Osteocyte (in vitro differentiated cells): ENCODE results near the gene SLC25A1. TPM values are rescaled to one million over a fixed set of nuclear protein-coding genes. Genes with fewer than 3 reads are reported as not detected.

Source experiments
- DNase-seq: peaks from one replicate; pipeline ENCODE4 v3.0.0; 2021; ENCODE audit warnings: mixed read lengths; ENCODE audit not compliant: unreplicated experiment; ENCODE audit errors: extremely low spot score
- H3K27ac Mint-ChIP-seq: one replicate; pipeline ENCODE4 v1.8.0; 2021; ENCODE audit warnings: mild to moderate bottlenecking, mixed read lengths; ENCODE audit not compliant: unreplicated experiment
- H3K27me3 Mint-ChIP-seq: one replicate; pipeline ENCODE4 v1.8.0; 2021; ENCODE audit warnings: mixed read lengths; ENCODE audit not compliant: unreplicated experiment
- H3K36me3 Mint-ChIP-seq: one replicate; pipeline ENCODE4 v1.8.0; 2021; ENCODE audit warnings: mixed read lengths; ENCODE audit not compliant: unreplicated experiment
- H3K4me1 Mint-ChIP-seq: one replicate; pipeline ENCODE4 v1.8.0; 2021; ENCODE audit warnings: mixed read lengths; ENCODE audit not compliant: unreplicated experiment
- H3K4me3 Mint-ChIP-seq: one replicate; pipeline ENCODE4 v1.8.0; 2021; ENCODE audit warnings: mild to moderate bottlenecking, moderate library complexity, mixed read lengths; ENCODE audit not compliant: unreplicated experiment
- H3K9me3 Mint-ChIP-seq: one replicate; pipeline ENCODE4 v1.8.0; 2021; ENCODE audit warnings: mixed read lengths; ENCODE audit not compliant: unreplicated experiment
- total RNA-seq: library from RNA; stranded (reverse); gene quantifications from 2 replicates; pipeline ENCODE4 v1.2.1, GENCODE V29; 2021
- TF ChIP-seq, protein P1 (sequence below): fragments of 200-600 bp; sonication (generic); IDR thresholded peaks from 2 replicates; pipeline ENCODE4 v1.5.0; 2021; ENCODE audit warnings: antibody characterized with exemption, mild to moderate bottlenecking, moderate library complexity

SLC25A1 gene
- total RNA-seq, 1 donor from 2014 or later = 96.1 TPM

DNA sequence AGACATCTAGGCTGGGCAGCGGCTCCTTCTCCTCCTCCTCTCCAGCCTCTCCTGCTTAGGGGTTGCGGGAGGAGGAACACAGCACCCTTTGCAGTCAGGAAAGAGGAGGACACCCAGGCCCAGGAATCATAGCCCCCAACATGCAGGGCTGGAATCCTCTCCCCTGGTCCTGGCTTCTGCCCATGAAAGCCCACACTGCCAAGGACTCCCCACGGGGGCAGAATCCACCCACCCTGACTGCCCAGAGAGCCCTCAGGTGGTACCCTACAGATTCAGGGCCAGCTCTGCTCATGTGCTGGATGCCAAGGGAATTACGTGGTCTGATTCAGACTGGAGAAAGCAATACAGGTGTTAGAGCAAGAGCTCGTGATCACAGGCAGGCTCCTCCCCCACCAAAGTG, 38.6 kb downstream of the SLC25A1 start:
- Mint-ChIP-seq H3K27me3 (no peaks in the 10 kb centered on the region), H3K4me1 (peaks cover 15% of the 10 kb centered on the region), H3K9me3 (no peaks in the 10 kb centered on the region), H3K27ac (no peak overlapping the region), H3K36me3 (peaks cover 29% of the 10 kb centered on the region), H3K4me3 (no peak overlapping the region)
- TF ChIP-seq, protein P1, sequence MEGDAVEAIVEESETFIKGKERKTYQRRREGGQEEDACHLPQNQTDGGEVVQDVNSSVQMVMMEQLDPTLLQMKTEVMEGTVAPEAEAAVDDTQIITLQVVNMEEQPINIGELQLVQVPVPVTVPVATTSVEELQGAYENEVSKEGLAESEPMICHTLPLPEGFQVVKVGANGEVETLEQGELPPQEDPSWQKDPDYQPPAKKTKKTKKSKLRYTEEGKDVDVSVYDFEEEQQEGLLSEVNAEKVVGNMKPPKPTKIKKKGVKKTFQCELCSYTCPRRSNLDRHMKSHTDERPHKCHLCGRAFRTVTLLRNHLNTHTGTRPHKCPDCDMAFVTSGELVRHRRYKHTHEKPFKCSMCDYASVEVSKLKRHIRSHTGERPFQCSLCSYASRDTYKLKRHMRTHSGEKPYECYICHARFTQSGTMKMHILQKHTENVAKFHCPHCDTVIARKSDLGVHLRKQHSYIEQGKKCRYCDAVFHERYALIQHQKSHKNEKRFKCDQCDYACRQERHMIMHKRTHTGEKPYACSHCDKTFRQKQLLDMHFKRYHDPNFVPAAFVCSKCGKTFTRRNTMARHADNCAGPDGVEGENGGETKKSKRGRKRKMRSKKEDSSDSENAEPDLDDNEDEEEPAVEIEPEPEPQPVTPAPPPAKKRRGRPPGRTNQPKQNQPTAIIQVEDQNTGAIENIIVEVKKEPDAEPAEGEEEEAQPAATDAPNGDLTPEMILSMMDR = no peak
- DNase-seq = no peak

DNA sequence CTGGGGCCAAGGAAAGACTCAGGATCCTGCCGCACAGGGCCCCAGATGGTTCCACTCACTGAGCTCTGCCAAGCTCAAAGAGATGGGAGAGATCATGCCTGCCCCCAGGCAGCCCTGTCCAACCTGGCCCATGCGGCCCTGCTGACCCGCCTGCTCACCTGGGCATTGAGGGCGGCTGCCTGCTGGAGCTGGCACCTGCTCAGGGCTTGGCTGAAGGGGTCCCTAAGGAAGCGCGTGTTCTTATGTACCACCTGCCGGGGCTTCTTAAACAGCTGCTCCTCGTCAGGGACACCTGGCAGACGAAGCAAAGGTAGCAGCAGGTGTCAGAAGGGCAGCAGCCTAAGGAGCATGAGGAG, 39.6 kb downstream of the SLC25A1 start:
- no peaks in the 10 kb centered on the region for H3K27me3 Mint-ChIP-seq
- H3K9me3 Mint-ChIP-seq = no peaks in the 10 kb centered on the region
- H3K27ac Mint-ChIP-seq = no peak overlapping the region
- H3K4me1 Mint-ChIP-seq = peaks cover 7% of the 10 kb centered on the region
- no peak for DNase-seq
- peaks cover 32% of the 10 kb centered on the region for H3K36me3 Mint-ChIP-seq
- H3K4me3 Mint-ChIP-seq = no peak overlapping the region
- TF ChIP-seq, protein P1 = no peak

DNA sequence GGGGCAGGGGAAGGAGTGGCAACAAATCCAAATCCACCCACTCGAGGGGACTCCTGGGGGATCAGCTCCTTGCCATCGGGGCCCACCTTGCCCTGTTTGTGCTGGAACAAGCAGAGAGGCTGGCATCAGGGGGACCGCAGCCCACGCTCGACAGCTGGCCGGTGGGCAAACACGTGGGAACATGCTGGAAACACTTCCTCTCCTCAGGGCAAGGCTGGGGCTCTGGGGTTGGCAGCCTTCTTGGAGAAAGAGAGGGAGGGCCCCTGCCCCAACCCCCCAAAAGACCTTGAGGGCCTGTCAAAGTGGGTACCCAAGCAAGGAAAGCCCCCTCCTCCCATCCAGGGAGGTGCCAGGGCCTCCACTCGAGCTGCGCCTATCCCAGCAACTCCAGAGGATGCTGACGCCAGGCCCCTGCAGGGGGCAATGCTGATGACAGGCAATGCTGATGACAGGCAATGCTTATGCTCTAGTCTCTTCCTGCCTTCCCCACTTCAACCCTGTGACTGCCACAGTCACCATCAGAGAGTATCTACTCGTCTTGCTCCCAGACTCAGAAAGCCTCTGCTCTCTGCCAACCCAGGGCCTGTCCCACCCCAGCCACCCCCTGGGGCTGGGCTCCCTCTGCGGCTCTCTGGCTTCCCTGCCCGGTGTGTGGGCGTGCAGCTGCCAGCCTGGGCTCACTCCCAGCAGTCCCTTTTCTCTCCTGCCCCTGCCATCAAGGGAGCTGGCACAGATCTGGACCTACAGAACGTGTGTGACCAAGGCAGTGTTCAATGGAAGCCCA, 40.1 kb downstream of the SLC25A1 start:
- Mint-ChIP-seq H3K27ac (no peak overlapping the region), H3K36me3 (peaks cover 35% of the 10 kb centered on the region), H3K4me3 (no peak overlapping the region), H3K27me3 (no peaks in the 10 kb centered on the region), H3K4me1 (peaks cover 3% of the 10 kb centered on the region), H3K9me3 (no peaks in the 10 kb centered on the region)
- TF ChIP-seq, protein P1 = no peak
- no peak for DNase-seq

DNA sequence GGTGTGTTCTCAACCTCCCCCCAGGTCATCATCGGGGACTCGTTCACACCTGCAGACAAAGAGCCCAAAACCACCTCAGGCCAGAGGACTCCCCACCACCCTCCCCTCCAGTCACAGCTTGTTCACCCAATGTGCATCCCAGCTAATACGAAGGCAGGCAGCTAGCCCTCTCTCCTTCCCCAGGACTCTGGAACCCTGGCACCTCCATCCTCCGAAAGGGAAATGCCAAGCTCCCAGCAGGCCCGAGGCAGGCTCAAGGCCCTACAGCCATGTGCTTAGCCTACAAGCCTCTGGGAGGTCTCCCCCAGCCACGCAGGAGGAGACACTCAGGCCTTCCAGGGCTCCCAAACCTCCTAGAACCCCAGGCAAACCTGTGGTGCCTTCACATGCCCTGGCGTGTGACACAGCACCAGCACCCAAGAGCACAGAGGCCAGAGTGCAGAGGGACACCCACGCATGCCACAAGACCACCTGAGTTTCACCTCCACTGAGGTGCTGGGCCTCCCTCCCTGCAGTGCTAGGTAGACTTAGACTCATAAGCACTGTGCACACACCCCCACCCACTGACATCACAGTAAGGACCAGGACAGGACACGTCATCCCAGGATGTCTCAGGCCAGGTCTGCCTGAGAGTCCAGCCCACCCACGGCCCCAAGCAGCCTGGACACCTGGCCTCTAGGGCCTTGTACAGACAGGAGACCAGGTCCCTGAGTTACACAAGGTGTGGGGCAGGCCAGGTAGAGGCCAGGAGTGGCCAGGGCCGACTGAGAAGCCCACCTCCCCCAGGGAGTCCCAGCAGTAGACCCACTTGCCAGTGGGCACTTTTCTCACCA, 40.9 kb downstream of the SLC25A1 start:
- Mint-ChIP-seq H3K4me1 (no peaks in the 10 kb centered on the region), H3K27me3 (no peaks in the 10 kb centered on the region), H3K36me3 (peaks cover 38% of the 10 kb centered on the region), H3K27ac (no peak overlapping the region), H3K9me3 (no peaks in the 10 kb centered on the region), H3K4me3 (no peak overlapping the region)
- no peak for DNase-seq
- TF ChIP-seq, protein P1 = no peak

DNA sequence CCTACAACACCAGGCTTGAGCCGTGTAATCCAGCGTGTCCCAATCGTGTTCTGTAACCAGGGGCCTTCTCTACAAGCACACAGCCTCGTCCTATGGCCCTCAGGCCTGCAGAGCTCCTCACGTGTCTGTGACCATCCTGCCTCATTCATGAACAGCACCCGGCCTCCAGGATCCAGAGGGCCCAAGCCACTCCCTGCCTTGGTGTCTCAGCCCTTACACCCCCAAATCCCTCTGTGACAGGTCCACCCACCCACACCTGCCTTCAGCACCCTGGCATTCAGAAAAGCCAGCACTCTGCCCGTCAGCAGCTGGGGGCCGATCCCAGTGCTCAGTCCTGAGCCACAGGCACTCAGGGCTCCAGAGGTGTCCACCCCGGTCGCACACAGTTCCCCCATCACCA, 41.6 kb downstream of the SLC25A1 start:
- Mint-ChIP-seq H3K4me1 (no peaks in the 10 kb centered on the region), H3K9me3 (no peaks in the 10 kb centered on the region), H3K27ac (no peak overlapping the region), H3K27me3 (no peaks in the 10 kb centered on the region), H3K36me3 (peaks cover 39% of the 10 kb centered on the region), H3K4me3 (no peak overlapping the region)
- TF ChIP-seq, protein P1 = no peak
- DNase-seq = no peak
